Measurements from ENCODE around the gene TIRAP.

TIRAP gene

GRCh38 chr11:126328444-126328843 lies 45.6 kb downstream of the TIRAP start:
- no peak for DNase-seq

- DNase-seq = no peak
Measured at GRCh38 chr11:126328938-126329643, 46.2 kb downstream of the TIRAP start.

GRCh38 chr11:126329644-126330211 lies 46.8 kb downstream of the TIRAP start:
- DNase-seq = no peak

GRCh38 chr11:126331286-126331685 lies 48.4 kb downstream of the TIRAP start:
- DNase-seq = no peak

GRCh38 chr11:126332221-126332711 lies 49.4 kb downstream of the TIRAP start:
- no peak for DNase-seq

- DNase-seq = no peak
Measured at GRCh38 chr11:126333142-126333541, 50.2 kb downstream of the TIRAP start.

GRCh38 chr11:126334659-126335462 lies 52.0 kb downstream of the TIRAP start:
- no peak for DNase-seq

- DNase-seq = no peak
Measured at GRCh38 chr11:126335463-126335760, 52.5 kb downstream of the TIRAP start.

- no peak for DNase-seq
Measured at GRCh38 chr11:126336138-126336541, 53.2 kb downstream of the TIRAP start.

- DNase-seq = no peak
Measured at GRCh38 chr11:126336671-126337101, 53.8 kb downstream of the TIRAP start.

GRCh38 chr11:126337126-126337473 lies 54.2 kb downstream of the TIRAP start:
- no peak for DNase-seq

GRCh38 chr11:126337474-126338241 lies 54.8 kb downstream of the TIRAP start:
- DNase-seq = no peak

- DNase-seq = no peak
Measured at GRCh38 chr11:126338346-126339055, 55.6 kb downstream of the TIRAP start.

GRCh38 chr11:126339073-126339862 lies 56.4 kb downstream of the TIRAP start:
- no peak for DNase-seq

- DNase-seq = no peak
Measured at GRCh38 chr11:126339863-126340434, 57.1 kb downstream of the TIRAP start.

GRCh38 chr11:126340960-126341606 lies 58.2 kb downstream of the TIRAP start:
- DNase-seq = no peak

- DNase-seq = no peak
Measured at GRCh38 chr11:126341760-126342161, 58.9 kb downstream of the TIRAP start.

GRCh38 chr11:126343051-126343450 lies 60.2 kb downstream of the TIRAP start:
- no peak for DNase-seq
